ENCODE data around the gene SPON2. TPM values are rescaled to one million over a fixed set of nuclear protein-coding genes. Genes with fewer than 3 reads are reported as not detected.

SPON2 gene
- total RNA-seq, 3 donors from 2014 or later, result 35.3 to 59.4 (median 36.1) TPM

DNA sequence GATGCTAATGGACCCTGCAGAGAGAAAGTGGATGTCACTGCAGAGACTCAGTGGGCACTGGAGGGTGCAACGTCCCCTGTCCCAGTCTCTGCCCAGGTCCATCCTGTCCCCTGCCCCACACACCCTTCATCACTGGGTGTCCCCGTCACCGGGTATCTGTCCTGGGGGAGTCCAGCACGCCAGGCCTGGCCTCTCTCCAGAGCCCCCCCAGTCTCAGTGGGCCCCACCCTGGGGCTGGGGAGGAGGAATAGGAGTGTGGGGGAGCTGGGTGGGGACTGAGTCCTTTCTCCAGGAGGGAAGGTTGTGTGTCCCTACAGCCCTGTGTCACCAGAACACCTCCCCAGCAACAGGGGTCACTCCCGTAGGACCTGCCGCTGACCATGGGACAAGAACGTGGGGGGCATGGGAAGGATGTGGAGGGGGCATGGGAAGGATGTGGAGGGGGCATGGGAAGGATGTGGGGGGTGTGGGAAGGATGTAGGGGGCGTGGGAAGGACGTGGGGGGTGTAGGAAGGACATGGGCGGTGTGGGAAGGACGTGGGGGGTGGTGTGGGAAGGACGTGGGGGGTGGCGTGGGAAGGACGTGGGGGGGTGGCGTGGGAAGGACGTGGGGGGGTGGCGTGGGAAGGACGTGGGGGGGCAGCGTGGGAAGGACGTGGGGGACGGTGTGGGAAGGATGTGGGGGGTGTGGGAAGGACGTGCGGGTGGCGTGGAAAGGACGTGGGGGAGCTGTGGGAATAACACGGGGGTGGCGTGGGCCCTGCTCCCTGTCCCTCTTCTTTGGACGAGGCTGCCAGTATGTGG is 21.0 kb upstream of the SPON2 start:
- Histone ChIP-seq H3K27ac (peak overlapping the region; percentile 74 to 95), H3K4me3 (peak overlapping the region; percentile 19 to 61 (median 26)), H3K4me1 (peaks cover 12 to 17% of the 10 kb centered on the region in 2 donors), H3K36me3 (no peaks in the 10 kb centered on the region), H3K27me3 (no peaks in the 10 kb centered on the region), H3K9me3 (no peaks in the 10 kb centered on the region)
- peak in 1 of 2 donors; percentile 15 for DNase-seq (ENCODE audit: low spot score in 2 of 2)
- TF ChIP-seq POLR2A (IDR thresholded peaks at IDR 0.05) (no peak), POLR2AphosphoS5 (IDR thresholded peaks at IDR 0.05) (no peak)
- TF ChIP-seq, protein P1, sequence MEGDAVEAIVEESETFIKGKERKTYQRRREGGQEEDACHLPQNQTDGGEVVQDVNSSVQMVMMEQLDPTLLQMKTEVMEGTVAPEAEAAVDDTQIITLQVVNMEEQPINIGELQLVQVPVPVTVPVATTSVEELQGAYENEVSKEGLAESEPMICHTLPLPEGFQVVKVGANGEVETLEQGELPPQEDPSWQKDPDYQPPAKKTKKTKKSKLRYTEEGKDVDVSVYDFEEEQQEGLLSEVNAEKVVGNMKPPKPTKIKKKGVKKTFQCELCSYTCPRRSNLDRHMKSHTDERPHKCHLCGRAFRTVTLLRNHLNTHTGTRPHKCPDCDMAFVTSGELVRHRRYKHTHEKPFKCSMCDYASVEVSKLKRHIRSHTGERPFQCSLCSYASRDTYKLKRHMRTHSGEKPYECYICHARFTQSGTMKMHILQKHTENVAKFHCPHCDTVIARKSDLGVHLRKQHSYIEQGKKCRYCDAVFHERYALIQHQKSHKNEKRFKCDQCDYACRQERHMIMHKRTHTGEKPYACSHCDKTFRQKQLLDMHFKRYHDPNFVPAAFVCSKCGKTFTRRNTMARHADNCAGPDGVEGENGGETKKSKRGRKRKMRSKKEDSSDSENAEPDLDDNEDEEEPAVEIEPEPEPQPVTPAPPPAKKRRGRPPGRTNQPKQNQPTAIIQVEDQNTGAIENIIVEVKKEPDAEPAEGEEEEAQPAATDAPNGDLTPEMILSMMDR (IDR thresholded peaks at IDR 0.05), result no peak
- intact Hi-C loops (cut with DNase I; ENCODE audit: low total_unique reads), result loop anchor here (2.0 kb wide), 1 partner anchor 65 kb away; no protein-coding TSS in a partner anchor

DNA sequence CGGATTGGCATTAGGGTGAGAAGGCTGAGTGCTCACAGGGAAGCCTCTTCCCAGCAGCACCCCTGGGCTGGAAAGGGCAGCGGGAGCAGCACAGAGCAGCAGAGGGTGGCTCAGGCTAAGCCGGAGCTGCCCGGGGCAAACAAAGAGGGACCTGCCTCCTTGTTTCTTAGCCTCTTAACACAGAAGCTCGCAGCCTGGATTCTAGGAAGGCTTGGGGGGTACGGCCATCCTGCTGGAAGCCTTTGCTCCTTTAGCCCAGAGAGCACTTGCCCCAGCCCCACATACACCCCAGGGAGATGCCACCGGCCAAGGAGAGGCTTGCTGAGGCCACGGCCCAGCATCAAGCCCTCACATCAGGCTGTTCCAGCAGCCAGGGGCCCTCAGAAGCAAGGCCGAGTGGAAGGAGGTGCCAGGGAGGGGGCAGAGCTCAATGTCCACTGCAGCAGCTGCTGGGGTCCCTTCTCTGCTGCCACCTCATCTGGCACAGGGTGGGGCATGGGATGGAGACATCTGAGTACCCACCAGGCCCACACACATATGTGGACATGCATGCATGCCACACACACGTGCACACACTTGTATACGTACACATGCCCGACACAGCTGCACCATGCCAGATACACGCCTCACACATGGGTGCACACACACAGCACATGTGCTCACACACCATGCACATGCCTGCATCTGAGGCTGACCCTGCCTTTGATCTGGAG is 20.3 kb upstream of the SPON2 start:
- no peaks in the 10 kb centered on the region for H3K36me3 ChIP-seq
- TF ChIP-seq POLR2AphosphoS5 (IDR thresholded peaks at IDR 0.05) (peak in 1 of 3 donors; percentile 44), POLR2A (IDR thresholded peaks at IDR 0.05) (no peak)
- TF ChIP-seq, protein P1 (IDR thresholded peaks at IDR 0.05), result no peak
- H3K4me3 ChIP-seq, result peak overlapping the region in 1 of 3 donors; percentile 1
- DNase-seq (ENCODE audit: low spot score in 2 of 2), result peak; percentile 26 to 61
- no peaks in the 10 kb centered on the region for H3K27me3 ChIP-seq
- H3K27ac ChIP-seq, result peak overlapping the region; percentile 92 to 95
- H3K4me1 ChIP-seq, result peaks cover 12 to 17% of the 10 kb centered on the region in 2 donors
- intact Hi-C loops (cut with DNase I; ENCODE audit: low total_unique reads), result loop anchor here (2.0 kb wide), 1 partner anchor 64 kb away; no protein-coding TSS in a partner anchor
- H3K9me3 ChIP-seq, result no peaks in the 10 kb centered on the region

DNA sequence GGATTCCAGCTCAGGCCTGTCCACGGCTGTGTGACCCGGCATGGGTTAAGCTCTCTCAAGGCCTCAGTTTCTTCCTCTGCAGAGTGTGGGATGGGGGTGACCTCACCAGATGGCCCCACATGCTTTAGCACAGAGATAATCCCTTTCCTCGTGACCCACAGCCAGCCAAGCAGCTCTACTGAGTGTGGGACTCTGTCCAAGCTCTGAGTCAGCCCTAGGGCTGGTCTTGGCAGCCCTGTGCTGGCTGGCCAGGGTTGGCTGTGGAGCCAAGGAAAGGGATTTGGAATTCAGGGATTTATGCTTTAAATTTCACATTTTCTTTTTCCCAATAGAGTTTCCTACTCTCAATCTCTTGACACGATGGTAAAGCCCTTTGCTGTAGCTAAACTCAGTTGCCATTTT is 19.7 kb upstream of the SPON2 start:
- Histone ChIP-seq H3K27me3 (no peaks in the 10 kb centered on the region), H3K4me1 (peaks cover 12 to 17% of the 10 kb centered on the region in 2 donors), H3K27ac (peak overlapping the region; percentile 92 to 95), H3K4me3 (peak overlapping the region in 1 of 3 donors; percentile 1), H3K9me3 (no peaks in the 10 kb centered on the region), H3K36me3 (no peaks in the 10 kb centered on the region)
- intact Hi-C loops (cut with DNase I; ENCODE audit: low total_unique reads), result loop anchor here (2.0 kb wide), 1 partner anchor 63 kb away; no protein-coding TSS in a partner anchor
- peak; percentile 83 for DNase-seq (ENCODE audit: low spot score in 2 of 2)
- TF ChIP-seq POLR2A (IDR thresholded peaks at IDR 0.05) (no peak), POLR2AphosphoS5 (IDR thresholded peaks at IDR 0.05) (peak; percentile 60 to 88 (median 75))
- TF ChIP-seq, protein P1 (IDR thresholded peaks at IDR 0.05), result no peak

DNA sequence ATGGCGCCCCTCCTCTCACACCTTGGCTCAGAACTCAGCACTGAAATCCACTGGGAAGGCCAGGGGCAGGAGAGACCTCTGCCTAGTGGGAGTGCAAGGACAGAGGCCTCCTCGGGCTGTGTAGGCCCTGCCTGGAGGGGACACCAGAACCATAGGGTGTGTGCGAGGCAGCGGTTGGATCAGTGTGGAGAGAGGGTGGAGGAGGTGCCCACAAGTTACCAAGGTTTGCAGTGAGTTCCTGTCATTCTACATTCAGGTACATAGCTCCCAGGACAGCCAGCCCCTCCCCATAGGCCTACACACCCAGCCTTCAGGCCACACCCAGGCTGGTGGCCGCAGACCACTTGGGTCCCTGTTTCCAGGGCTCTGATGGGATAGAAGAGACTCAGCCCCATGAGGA is 19.2 kb upstream of the SPON2 start:
- DNase-seq (ENCODE audit: low spot score in 2 of 2), result no peak
- peak overlapping the region; percentile 92 to 95 for H3K27ac ChIP-seq
- no peaks in the 10 kb centered on the region for H3K9me3 ChIP-seq
- H3K36me3 ChIP-seq, result no peaks in the 10 kb centered on the region
- intact Hi-C loops (cut with DNase I; ENCODE audit: low total_unique reads), result loop anchor here (2.0 kb wide), 1 partner anchor 63 kb away; no protein-coding TSS in a partner anchor
- peaks cover 12 to 17% of the 10 kb centered on the region in 2 donors for H3K4me1 ChIP-seq
- no peak for TF ChIP-seq POLR2AphosphoS5 (IDR thresholded peaks at IDR 0.05)
- TF ChIP-seq POLR2A (IDR thresholded peaks at IDR 0.05), result no peak
- TF ChIP-seq, protein P1 (IDR thresholded peaks at IDR 0.05), result no peak
- peak overlapping the region in 1 of 3 donors; percentile 1 for H3K4me3 ChIP-seq
- H3K27me3 ChIP-seq, result no peaks in the 10 kb centered on the region
